Stromal cell of bone marrow (primary cell): ENCODE results near the gene UBN1.
"Not testable (repeated sequence)": the region's sequence is repeated elsewhere in the genome, so short reads cannot be mapped to it uniquely, and the experiment has no call there.

Source experiments
- DNase-seq: peaks from one replicate; pipeline ENCODE4 v3.0.0-alpha.2; 2012; ENCODE audit warnings: low read depth

UBN1 gene

GRCh38 chr16:4909825-4910224, 62.5 kb downstream of the UBN1 start:
- DNase-seq, result no peak

- no peak for DNase-seq
Observed at GRCh38 chr16:4910828-4911227, 63.5 kb downstream of the UBN1 start.

- no peak for DNase-seq
Observed at GRCh38 chr16:4911970-4912386, 64.7 kb downstream of the UBN1 start.

GRCh38 chr16:4913130-4913773, 66.0 kb downstream of the UBN1 start:
- DNase-seq, result no peak

- DNase-seq, result no peak
Observed at GRCh38 chr16:4913774-4914525, 66.7 kb downstream of the UBN1 start.

- DNase-seq, result no peak
Observed at GRCh38 chr16:4914528-4915225, 67.4 kb downstream of the UBN1 start.

GRCh38 chr16:4915226-4915761, 68.0 kb downstream of the UBN1 start:
- peak; percentile 94 for DNase-seq

GRCh38 chr16:4917117-4917516, 69.8 kb downstream of the UBN1 start:
- peak; percentile 38 for DNase-seq

- no peak for DNase-seq
Observed at GRCh38 chr16:4918781-4919251, 71.5 kb downstream of the UBN1 start.

GRCh38 chr16:4920826-4921225, 73.5 kb downstream of the UBN1 start:
- DNase-seq, result no peak

- DNase-seq, result no peak
Observed at GRCh38 chr16:4922721-4923342, 75.6 kb downstream of the UBN1 start.

- no peak for DNase-seq
Observed at GRCh38 chr16:4923853-4924252, 76.6 kb downstream of the UBN1 start.

- no peak for DNase-seq
Observed at GRCh38 chr16:4924593-4925292, 77.5 kb downstream of the UBN1 start.

GRCh38 chr16:4925293-4925607, 78.0 kb downstream of the UBN1 start:
- DNase-seq, result no peak

- DNase-seq, result no peak
Observed at GRCh38 chr16:4925791-4926190, 78.5 kb downstream of the UBN1 start.

- no peak for DNase-seq
Observed at GRCh38 chr16:4926928-4927327, 79.6 kb downstream of the UBN1 start.

GRCh38 chr16:4927661-4928060, 80.4 kb downstream of the UBN1 start:
- no peak for DNase-seq

GRCh38 chr16:4928227-4928626, 80.9 kb downstream of the UBN1 start:
- no peak for DNase-seq

GRCh38 chr16:4929619-4930018, 82.3 kb downstream of the UBN1 start:
- DNase-seq, result not testable (repeated sequence)

- no peak for DNase-seq
Observed at GRCh38 chr16:4931381-4931780, 84.1 kb downstream of the UBN1 start.
